Measurements from ENCODE around the gene PKD2.

DNA sequence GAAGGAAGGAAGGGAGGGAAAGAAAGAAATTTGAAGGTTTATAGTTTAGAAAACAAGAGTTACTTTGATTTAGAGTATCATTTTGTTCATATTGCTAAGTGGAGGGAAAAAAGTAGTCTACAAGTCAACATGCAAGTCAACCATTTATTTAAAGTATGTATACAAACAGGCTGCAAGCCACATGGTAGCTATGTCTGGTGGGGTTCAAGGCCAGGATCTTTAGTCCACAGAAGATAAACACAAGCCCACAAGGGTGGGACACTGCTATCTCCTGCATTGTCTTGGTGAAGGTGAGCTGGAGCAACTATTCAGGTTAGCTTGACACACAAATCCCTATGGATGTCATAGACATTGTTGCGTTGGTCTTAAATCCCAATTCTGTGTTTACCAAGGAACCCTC is 79.6 kb downstream of the PKD2 start:
- TF ChIP-seq, protein P1, sequence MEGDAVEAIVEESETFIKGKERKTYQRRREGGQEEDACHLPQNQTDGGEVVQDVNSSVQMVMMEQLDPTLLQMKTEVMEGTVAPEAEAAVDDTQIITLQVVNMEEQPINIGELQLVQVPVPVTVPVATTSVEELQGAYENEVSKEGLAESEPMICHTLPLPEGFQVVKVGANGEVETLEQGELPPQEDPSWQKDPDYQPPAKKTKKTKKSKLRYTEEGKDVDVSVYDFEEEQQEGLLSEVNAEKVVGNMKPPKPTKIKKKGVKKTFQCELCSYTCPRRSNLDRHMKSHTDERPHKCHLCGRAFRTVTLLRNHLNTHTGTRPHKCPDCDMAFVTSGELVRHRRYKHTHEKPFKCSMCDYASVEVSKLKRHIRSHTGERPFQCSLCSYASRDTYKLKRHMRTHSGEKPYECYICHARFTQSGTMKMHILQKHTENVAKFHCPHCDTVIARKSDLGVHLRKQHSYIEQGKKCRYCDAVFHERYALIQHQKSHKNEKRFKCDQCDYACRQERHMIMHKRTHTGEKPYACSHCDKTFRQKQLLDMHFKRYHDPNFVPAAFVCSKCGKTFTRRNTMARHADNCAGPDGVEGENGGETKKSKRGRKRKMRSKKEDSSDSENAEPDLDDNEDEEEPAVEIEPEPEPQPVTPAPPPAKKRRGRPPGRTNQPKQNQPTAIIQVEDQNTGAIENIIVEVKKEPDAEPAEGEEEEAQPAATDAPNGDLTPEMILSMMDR (IDR thresholded peaks at IDR 0.05; ENCODE audit: poor library complexity, severe bottlenecking): no peak
- TF ChIP-seq RAD21 (conservative IDR thresholded peaks at IDR 0.05) (no peak), EZH2 (IDR thresholded peaks at IDR 0.05; ENCODE audit: borderline replicate concordance, insufficient read depth, low read length, poor library complexity, severe bottlenecking) (no peak), EP300 (conservative IDR thresholded peaks at IDR 0.05; ENCODE audit: poor library complexity, severe bottlenecking) (no peak), POLR2AphosphoS5 (IDR thresholded peaks at IDR 0.05) (no peak)

All from neural cell (in vitro differentiated cells).